Measurements from ENCODE around the gene ADRA2C. TPM values are rescaled to one million over a fixed set of nuclear protein-coding genes. Genes with fewer than 3 reads are reported as not detected.

Gene ADRA2C
- total RNA-seq, 1 experiment from 2014 or later = 8.6 TPM

- TF ChIP-seq CTCF (conservative IDR thresholded peaks at IDR 0.05) = no peak
- H4K8ac ChIP-seq (replicated peaks; ENCODE audit: insufficient read length, low read depth, low read length) = no peak overlapping the region
- no peak overlapping the region for H3K27ac Mint-ChIP-seq
- no peak overlapping the region for H2BK120ac ChIP-seq (ENCODE audit: low read depth, low read length, poor library complexity, severe bottlenecking)
- no peaks in the 10 kb centered on the region for H3K79me1 ChIP-seq (ENCODE audit: insufficient read depth, low read depth, low read length, poor library complexity, severe bottlenecking)
- H3K79me2 ChIP-seq (ENCODE audit: insufficient read depth, low read length) = no peaks in the 10 kb centered on the region
- H2AK5ac ChIP-seq (ENCODE audit: insufficient read length, low read length) = no peak overlapping the region
- no peak overlapping the region for H3K14ac ChIP-seq (ENCODE audit: insufficient read depth, low read length)
- H4K5ac ChIP-seq (ENCODE audit: insufficient read length, low read depth, low read length) = no peak overlapping the region
- no peaks in the 10 kb centered on the region for H4K20me1 ChIP-seq (ENCODE audit: control insufficient read depth, insufficient read depth, insufficient read length)
- DNase-seq = no peak
- H3K56ac ChIP-seq (ENCODE audit: insufficient read length, low read depth, low read length) = no peak overlapping the region
- no peak overlapping the region for H3K4me3 Mint-ChIP-seq
- peaks cover 52% of the 10 kb centered on the region for H3K27me3 Mint-ChIP-seq (ENCODE audit: low read depth)
- H3K23me2 ChIP-seq (ENCODE audit: insufficient read length, low read depth, low read length, poor library complexity, severe bottlenecking) = no peaks in the 10 kb centered on the region
- no peak overlapping the region for H3K9ac ChIP-seq (ENCODE audit: extremely low read depth, insufficient read length, low read length)
- no peak overlapping the region for H3K18ac ChIP-seq (ENCODE audit: insufficient read length, low read depth, low read length)
- no peaks in the 10 kb centered on the region; the same call in 1 of the 2 replicates for H3K27me3 ChIP-seq (ENCODE audit: insufficient read depth, low read length)
- no peak overlapping the region for H3K23ac ChIP-seq (ENCODE audit: insufficient read length, low read depth, low read length)
- no peak overlapping the region for H3T11ph ChIP-seq (ENCODE audit: low read length)
- no peaks in the 10 kb centered on the region for H3K9me3 ChIP-seq (ENCODE audit: control insufficient read depth, low read depth, low read length)
- H3K36me3 Mint-ChIP-seq (ENCODE audit: insufficient read depth in 1 of 3, low read depth in 3 of 3) = peaks cover 4 to 11% (median 11%) of the 10 kb centered on the region in 3 experiments; a peak in 5 of 7 replicates
- no peak overlapping the region for H3K27ac ChIP-seq (ENCODE audit: insufficient read length, low read depth, low read length)
- H4K91ac ChIP-seq (ENCODE audit: insufficient read length, low read depth, low read length) = no peak overlapping the region
- no CpG with 5 or more reads among the region's 7 CpGs for WGBS (ENCODE audit: extremely low coverage, insufficient read length, low lambda C conversion rate)
- H2BK5ac ChIP-seq (ENCODE audit: insufficient read length, low read length) = no peak overlapping the region
- no peak overlapping the region for H2BK15ac ChIP-seq (ENCODE audit: low read depth, low read length)
- no peak overlapping the region for H2BK20ac ChIP-seq (ENCODE audit: low read depth, low read length, poor library complexity, severe bottlenecking)
- peaks cover 9 to 12% of the 10 kb centered on the region in 2 experiments for H3K9me3 Mint-ChIP-seq
- no peaks in the 10 kb centered on the region; the same call in 1 of the 2 replicates for H3K4me1 ChIP-seq (ENCODE audit: insufficient read depth, low read length)
- H2BK12ac ChIP-seq (ENCODE audit: insufficient read length, low read depth, low read length) = no peak overlapping the region
- H3K4ac ChIP-seq (ENCODE audit: low read depth, low read length) = no peak overlapping the region
- no peak overlapping the region for H3K4me2 ChIP-seq (ENCODE audit: insufficient read depth, insufficient read length, low read length)
- peaks cover 6 to 14% of the 10 kb centered on the region in 2 experiments for H3K4me1 Mint-ChIP-seq
- no peak overlapping the region for H2AFZ ChIP-seq (ENCODE audit: low read length)
Observed at GRCh38 chr4:3719191-3719590, 47.0 kb upstream of the ADRA2C start.

Data from H9 (cell line).